GM12801 (cell line): Measurements from ENCODE around the gene EHBP1L1.

ENCODE experiments used
- TF ChIP-seq, protein P1 (sequence below): IDR thresholded peaks from one replicate; pipeline ENCODE4 v1.5.1; 2011; ENCODE audit warnings: control low read depth; ENCODE audit not compliant: insufficient read length; ENCODE audit errors: extremely low read depth

Gene EHBP1L1

DNA sequence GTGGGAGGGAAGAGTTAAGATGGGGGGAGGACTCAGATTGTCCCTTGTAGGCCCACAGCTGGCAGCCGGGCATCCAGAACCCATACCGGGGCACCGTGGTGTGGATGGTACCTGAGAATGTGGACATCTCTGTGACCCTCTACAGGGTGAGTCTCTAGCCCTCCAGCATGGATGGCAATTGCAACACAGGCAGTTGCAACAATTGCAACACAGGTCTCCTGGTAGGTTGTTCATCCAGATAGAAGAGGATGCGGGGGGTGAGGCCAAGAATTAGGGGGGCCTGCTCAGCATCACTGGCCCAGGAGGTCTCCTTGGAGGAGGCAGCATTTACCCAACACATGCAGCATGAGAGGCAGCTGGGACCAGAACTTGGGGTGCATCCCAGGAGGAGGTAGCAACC lies 3.4 kb downstream of the EHBP1L1 start:
- TF ChIP-seq, protein P1, sequence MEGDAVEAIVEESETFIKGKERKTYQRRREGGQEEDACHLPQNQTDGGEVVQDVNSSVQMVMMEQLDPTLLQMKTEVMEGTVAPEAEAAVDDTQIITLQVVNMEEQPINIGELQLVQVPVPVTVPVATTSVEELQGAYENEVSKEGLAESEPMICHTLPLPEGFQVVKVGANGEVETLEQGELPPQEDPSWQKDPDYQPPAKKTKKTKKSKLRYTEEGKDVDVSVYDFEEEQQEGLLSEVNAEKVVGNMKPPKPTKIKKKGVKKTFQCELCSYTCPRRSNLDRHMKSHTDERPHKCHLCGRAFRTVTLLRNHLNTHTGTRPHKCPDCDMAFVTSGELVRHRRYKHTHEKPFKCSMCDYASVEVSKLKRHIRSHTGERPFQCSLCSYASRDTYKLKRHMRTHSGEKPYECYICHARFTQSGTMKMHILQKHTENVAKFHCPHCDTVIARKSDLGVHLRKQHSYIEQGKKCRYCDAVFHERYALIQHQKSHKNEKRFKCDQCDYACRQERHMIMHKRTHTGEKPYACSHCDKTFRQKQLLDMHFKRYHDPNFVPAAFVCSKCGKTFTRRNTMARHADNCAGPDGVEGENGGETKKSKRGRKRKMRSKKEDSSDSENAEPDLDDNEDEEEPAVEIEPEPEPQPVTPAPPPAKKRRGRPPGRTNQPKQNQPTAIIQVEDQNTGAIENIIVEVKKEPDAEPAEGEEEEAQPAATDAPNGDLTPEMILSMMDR: no peak

- TF ChIP-seq, protein P1: no peak
Observed at GRCh38 chr11:65580031-65580692, 4.3 kb downstream of the EHBP1L1 start.

GRCh38 chr11:65580756-65581155 lies 4.9 kb downstream of the EHBP1L1 start:
- TF ChIP-seq, protein P1: no peak

GRCh38 chr11:65581928-65582327 lies 6.1 kb downstream of the EHBP1L1 start:
- TF ChIP-seq, protein P1: no peak

GRCh38 chr11:65583589-65583988 lies 7.7 kb downstream of the EHBP1L1 start:
- TF ChIP-seq, protein P1: no peak

- TF ChIP-seq, protein P1: no peak
Observed at GRCh38 chr11:65584106-65584505, 8.3 kb downstream of the EHBP1L1 start.

DNA sequence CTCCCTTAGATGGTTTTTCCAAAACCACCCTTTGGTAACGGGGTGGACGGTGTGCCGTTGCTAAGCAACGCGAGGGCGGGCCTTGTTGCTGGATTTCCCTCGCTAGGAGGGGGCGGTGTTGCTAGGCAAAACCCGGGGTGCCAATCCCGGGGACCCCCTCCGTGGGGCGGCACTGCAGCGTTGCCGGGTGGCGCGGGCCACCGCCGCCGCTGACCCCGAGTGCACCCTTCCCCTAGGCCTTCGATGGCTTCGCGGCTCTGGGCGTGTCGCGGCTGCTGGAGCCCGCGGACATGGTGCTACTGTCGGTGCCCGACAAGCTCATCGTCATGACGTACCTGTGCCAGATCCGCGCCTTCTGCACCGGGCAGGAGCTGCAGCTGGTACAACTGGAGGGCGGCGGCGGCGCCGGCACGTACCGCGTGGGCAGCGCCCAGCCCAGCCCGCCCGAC lies 8.9 kb downstream of the EHBP1L1 start:
- TF ChIP-seq, protein P1: no peak
